ENCODE results near the gene POLDIP3.
"Not testable (repeated sequence)": the region's sequence is repeated elsewhere in the genome, so short reads cannot be mapped to it uniquely, and the experiment has no call there.

POLDIP3 gene

DNA sequence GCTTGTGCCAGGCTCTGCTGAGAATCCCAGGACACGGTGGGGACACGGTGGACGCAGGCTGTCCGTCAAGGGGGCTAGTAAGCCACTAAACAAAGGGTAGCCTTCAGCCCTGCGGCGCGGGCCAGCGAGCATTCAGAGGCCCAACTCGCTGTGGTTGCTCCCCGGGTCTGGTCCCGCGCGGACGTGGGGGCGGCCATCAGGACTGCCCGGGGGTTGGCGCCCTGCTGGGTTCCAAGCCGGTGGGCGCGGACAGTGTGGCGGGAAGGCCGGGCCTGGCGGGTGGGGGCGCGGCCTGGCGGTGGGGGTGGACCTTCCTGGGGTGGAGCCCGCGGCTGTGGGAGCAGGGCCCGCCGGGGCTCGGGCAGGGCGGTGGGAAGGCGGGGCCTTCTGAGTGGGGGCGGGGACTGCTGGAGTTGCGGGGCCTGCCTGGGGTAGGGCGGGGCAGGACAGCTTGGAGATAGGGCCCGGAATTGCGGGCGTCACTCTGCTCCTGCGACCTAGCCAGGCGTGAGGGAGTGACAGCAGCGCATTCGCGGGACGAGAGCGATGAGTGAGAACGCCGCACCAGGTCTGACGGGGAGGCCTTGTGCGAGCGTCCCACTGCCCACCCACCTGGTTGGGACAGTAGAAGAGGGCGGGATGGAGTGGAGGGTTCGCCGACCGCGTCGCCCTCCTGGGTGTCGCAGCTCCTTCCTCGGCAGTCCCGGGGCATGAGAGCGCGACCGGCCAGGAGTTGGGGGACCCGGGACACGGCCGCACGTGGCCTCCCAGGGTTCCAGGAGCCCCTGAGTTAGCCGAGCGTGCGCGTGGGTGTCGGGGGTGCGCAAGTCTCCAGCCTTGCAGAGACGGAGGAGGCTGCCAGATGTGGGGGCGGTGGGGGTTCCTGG lies 61.0 kb downstream of the POLDIP3 start, which contains the start of gene SERHL2:
SERHL2 (plus strand) TSS at position 482 of the 887 bp plus-strand sequence; CDS start at position 547, 65 bp downstream.
- DNase-seq (ENCODE audit: low spot score), result peak; percentile 96

GRCh38 chr22:42552294-42552647 lies 62.4 kb downstream of the POLDIP3 start:
- DNase-seq (ENCODE audit: low spot score), result not testable (repeated sequence)

- DNase-seq (ENCODE audit: low spot score), result no peak
These were observed 65.2 kb downstream of the POLDIP3 start for GRCh38 chr22:42549331-42550060.

GRCh38 chr22:42548597-42549330 lies 65.9 kb downstream of the POLDIP3 start:
- no peak for DNase-seq (ENCODE audit: low spot score)

- not testable (repeated sequence) for DNase-seq (ENCODE audit: low spot score)
These were observed 66.6 kb downstream of the POLDIP3 start for GRCh38 chr22:42548126-42548525.

- DNase-seq (ENCODE audit: low spot score), result no peak
These were observed 67.1 kb downstream of the POLDIP3 start for GRCh38 chr22:42547562-42547961.

- DNase-seq (ENCODE audit: low spot score), result no peak
These were observed 70.0 kb downstream of the POLDIP3 start for GRCh38 chr22:42544686-42545085.

DNA sequence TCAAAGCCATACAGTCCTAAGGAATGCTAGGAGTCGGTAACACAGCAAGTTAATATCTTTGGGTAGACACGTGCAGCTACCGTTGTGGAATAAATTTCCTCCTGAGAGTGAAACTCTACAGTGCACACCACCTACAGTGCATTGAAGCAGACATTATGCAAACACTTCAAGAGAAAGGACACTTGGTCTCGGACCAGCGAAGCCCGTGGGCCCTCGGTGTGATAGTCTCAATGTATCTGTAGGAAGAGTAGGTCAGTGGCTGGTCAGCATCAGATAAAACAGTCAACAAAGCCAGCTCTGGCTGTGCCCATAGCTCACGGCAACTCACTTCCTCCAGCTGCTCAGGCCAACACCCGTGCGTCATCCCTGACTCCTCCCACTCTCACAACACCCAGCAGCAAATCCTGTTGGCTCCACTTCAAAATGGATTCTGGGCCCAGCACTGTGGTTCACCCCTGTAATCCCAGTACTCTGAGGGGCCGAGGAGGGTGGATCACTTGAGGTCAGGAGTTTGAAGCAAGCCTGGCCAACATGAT lies 75.4 kb downstream of the POLDIP3 start:
- not testable (repeated sequence) for DNase-seq (ENCODE audit: low spot score)

- not testable (repeated sequence) for DNase-seq (ENCODE audit: low spot score)
These were observed 77.4 kb downstream of the POLDIP3 start for GRCh38 chr22:42537199-42537831.

DNA sequence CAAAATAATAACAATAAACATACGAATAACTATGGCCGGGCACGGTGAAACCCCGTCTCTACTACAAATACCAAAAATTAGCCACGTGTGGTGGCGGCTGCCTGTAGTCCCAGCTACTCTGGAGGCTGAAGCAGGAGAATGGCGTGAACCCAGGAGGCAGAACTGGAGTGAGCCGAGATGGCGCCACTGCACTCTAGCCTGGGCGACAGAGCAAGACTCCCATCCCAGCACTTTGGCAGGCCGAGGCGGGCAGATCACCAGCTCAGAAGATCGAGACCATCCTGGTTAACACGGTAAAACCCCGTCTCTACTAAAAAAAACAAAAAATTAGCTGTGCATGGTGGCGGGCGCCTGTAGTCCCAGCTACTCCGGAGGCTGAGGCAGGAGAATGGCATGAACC lies 78.0 kb downstream of the POLDIP3 start:
- not testable (repeated sequence) for DNase-seq (ENCODE audit: low spot score)

GRCh38 chr22:42536166-42536565 lies 78.5 kb downstream of the POLDIP3 start:
- no peak for DNase-seq (ENCODE audit: low spot score)

- not testable (repeated sequence) for DNase-seq (ENCODE audit: low spot score)
These were observed 79.5 kb downstream of the POLDIP3 start for GRCh38 chr22:42535082-42535731.

All from left forelimb (tissue), 1 donor.